Stimulated activated CD8-positive, alpha-beta memory T cell treated with anti-CD3 and anti-CD28 coated beads, Interleukin-7, amount 100 ng/mL, for 48 hours (primary cell): ENCODE results near the gene SLC45A2.
"Not testable (repeated sequence)": the region's sequence is repeated elsewhere in the genome, so short reads cannot be mapped to it uniquely, and the experiment has no call there.

Experiments used
- DNase-seq, 2 donors: peaks; one replicate each; pipeline ENCODE4 v3.0.0-alpha.2; 2020; ENCODE audit warnings: low read depth in 1 of 2; ENCODE audit errors: extremely low read depth in 1 of 2

SLC45A2 gene

GRCh38 chr5:33984671-33985124 is at the start of gene SLC45A2:
TSS of gene SLC45A2 (minus strand) at chr5:33984693. CDS start at chr5:33984583, 110 bp downstream.
- DNase-seq = no peak

DNA sequence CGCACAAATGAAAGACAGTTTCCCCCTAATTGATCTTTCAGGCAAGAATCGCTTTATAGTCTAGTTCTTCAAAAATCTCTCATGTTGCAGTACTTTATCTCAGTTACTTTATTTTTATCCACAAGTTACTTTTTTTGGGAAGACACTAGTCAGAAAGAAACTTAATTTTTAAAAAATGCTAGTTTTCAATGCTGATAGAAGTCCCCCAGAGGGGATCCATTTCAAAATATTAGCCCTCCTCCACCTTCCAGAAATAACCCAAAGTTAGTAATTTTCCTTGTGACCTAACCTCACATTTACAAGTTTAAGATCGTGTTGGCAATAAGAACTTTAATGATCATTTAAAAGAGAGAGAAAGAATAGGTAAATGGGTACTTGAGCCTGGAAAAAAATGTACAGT is 47.5 kb upstream of the SLC45A2 start:
- DNase-seq = no peak

DNA sequence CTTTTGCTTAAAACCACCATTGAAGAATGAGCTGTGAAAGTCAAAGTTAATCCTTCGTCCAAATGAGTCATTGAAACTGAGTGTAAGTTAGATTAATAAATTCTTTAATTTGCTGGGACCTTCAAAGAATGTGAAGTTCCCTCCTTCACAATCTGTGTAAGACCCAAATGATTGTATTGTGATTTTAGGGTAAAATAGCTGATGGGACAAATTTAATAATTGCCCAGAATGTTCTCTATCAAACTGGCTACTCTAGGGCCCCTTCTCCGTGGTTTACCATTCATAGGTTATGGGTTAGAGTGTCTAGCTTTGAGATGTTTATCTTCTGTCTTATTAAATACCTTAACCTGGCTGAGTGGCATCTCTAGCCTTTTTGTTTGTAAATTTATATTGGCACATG is 46.6 kb upstream of the SLC45A2 start:
- DNase-seq = no peak

- not testable (repeated sequence) for DNase-seq
These were observed 46.1 kb upstream of the SLC45A2 start for GRCh38 chr5:34030585-34030984.

DNA sequence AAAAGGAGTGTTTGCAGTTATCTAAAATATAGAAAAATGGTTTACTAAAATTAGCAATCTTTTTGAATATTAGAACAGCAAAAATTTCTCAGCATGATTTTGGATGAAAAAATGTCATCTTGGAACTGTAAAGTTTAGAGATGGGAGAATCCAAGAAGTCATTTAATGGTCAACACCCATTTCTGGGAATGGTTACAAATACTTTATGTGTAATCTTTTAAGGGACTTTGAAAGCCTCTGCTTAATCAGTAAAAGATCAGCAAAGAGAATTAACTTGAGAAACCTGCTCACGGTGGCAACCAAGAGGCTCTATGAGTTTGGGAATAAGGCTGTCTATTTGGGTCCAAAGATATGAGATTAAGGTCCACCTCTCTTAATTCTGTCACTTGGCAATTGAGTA is 45.6 kb upstream of the SLC45A2 start:
- DNase-seq = no peak

DNA sequence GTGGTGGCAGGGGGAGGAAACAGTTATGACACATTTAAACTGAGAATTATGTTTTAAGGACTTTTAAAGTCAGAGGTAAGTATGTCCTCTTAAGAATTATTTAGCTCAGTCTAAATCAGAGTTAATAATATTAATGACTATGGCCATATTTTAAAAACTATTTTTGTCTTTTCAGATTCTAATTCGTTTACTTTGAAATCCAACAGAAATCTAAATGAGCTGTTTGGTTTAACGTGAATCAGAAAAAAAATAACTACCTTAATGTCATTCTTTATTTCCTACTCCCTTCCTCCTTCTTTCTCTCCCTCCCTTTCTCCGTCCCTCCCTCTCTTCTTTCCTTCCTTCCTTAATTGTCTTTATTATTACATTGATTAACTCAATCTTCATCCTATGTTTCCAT is 43.9 kb upstream of the SLC45A2 start:
- no peak for DNase-seq

DNA sequence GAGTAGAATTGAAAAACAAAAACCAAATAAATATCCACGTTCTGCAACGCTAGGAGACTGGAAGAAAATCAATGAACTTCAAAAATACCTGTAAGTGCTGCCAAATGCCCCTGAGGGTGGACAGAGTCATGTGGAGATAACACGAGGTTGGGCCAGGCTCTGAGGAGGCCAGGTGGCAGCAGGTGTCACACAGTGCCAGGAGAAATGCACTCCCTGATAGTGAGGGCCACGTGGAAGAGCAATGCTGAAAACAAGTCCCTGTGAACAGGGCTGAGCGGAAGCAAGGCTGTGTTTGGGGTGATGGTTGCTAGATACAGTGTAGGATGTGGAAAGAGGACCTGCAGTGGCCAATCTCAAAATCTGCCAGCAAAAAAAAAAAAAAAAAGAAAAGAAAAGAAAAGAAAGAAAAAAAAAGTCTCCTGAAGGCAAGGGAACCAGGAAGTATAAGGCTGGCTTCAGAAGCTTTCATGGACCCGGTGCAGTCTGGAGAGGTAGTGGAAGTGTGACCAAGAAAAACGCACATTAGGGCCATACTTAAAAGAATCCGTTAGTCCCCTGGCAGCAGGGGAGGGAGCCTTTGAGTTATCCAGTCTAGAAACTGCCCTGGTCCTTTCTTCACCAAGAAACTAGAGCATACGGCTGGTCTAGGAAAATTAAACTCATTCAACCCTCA is 41.7 kb upstream of the SLC45A2 start:
- DNase-seq = no peak

DNA sequence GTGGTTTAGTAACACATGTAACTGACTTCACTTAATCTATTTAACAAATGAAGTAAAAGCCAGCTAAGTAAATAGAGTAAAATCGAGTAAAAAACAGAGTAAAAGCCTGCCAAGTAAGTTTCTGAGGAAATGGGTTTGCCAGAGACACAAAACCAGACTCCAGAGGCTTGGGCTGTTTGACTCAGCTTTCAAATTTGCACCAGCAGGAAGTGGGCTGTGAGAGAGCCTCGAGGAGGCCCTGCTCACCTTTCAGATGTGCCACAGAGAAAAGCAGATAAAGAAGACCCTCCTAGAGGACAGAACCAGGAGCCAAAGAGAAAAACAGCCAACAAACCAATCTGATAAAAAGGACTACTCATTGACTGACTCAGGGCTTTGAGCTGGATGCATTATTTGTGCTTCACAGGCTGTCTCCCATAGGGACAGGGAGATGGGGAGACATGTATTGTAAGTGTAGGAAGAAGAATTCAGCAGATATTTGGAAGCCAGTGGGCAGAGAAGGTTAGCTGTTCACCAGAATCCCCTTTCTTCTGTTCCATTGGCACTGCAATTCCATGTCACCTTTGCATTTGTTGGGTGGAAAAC is 37.7 kb upstream of the SLC45A2 start:
- DNase-seq = peak; percentile 22 to 65

GRCh38 chr5:34021334-34021733 is 36.8 kb upstream of the SLC45A2 start:
- DNase-seq = no peak

- no peak for DNase-seq
These were observed 36.2 kb upstream of the SLC45A2 start for GRCh38 chr5:34020726-34021125.

- no peak for DNase-seq
These were observed 32.8 kb upstream of the SLC45A2 start for GRCh38 chr5:34017254-34017653.

DNA sequence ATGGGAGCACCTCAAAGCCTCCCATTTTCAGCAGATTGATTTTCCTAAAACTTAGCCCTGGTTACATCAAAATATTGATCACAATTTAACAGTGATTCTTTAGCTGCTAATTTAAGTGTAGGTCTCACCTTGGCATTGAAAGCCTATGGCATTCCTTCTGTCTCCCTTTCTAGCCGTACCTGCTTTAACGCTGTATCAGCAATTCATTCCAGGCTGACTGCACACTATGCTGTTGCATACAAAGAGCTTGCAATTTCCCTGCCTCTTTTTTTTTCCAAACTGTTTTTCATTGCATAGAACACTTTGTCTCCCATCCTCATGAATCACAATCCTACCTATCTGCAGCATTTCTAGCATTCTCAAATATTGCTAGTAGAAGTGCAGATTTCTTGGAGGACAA is 32.3 kb upstream of the SLC45A2 start:
- DNase-seq = no peak

GRCh38 chr5:34016222-34016621 is 31.7 kb upstream of the SLC45A2 start:
- no peak for DNase-seq

DNA sequence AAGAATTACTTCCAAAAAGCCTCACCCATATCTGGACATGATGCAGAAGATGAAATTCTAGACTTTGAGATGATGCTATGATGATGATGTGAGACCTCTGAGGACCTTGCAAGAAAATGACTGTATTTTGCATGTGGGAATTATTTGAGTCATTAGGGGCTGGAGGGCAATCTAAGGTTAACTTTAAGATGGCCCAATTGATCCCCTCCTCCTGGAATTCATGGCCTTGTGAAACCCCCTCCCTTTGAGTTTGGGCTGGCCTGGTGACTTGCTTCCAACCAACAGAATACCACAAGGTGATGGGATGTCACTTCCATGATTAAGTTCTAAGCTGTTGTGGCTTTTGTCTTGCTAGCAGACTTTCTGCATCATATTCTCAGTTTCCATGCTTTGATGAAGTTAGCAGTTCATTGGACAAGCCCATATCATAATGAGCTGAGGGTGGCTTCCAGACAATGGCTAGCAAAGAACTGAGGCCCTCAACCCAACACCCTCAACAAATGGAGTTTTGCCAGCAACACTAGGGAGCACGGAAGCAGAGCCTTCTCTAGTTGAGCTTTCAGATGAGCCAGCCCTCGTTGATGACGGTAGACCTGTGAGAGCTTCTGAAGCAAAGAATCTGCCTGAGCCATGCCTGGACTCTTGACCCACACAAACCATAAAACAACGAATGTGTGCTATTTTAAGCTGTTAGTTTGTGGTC is 30.8 kb upstream of the SLC45A2 start:
- DNase-seq = peak; percentile 18 to 49

- DNase-seq = no peak
These were observed 30.1 kb upstream of the SLC45A2 start for GRCh38 chr5:34014626-34015025.

- no peak for DNase-seq
These were observed 29.1 kb upstream of the SLC45A2 start for GRCh38 chr5:34013547-34013946.

GRCh38 chr5:34012791-34013190 is 28.3 kb upstream of the SLC45A2 start:
- DNase-seq = no peak

DNA sequence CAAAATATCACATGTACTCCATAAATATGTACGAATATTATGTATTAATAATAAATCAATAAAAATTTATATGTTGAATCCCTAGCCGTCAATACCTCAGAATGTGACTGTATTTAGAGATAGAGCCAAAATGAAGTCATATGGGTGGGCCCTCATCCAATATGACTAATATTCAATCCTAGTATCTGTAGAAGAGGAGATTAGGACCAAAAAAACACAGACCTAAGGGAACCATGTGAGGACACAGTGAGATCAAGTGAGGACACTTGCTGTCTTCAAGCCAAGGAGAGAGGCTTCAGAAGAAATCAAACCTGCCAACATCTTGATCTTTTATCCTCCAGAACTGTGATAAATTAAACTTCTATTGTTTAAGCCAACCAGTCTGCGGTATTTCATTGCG is 27.0 kb upstream of the SLC45A2 start:
- DNase-seq = no peak

DNA sequence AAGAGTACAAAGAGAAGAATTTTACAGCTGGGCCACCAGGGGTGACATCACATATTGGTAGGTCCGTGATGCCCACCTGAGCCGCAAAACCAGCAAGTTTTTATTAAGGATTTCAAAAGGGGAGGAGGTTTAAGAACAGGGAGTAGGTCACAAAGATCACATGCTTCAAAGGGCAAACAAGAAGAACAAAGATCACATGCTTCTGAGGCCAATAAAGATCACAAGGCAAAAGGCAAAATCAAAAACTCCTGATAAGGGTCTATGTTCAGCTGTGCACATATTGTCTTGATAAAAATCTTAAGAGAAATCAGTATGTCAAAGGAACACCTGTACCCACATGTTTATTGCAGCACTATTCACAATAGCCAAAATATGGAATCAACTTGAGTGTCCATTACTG is 25.7 kb upstream of the SLC45A2 start:
- DNase-seq = not testable (repeated sequence)

DNA sequence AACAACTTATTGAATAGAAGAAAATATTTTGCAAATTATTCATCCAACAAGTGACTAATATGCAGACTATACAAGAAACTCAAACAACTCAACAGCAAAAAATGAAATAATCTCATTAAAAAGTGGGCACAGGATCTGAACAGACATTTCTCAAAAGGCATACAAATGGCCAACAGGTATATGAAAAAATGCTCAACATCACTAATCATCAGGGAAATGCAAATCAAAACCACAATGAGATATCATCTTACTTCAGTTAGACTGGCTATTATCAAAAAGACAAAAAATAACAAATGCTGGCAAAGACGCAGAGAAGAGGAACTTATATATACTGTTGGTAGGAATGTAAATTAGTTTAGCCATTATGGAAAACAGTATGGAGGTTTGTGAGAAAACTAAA is 25.1 kb upstream of the SLC45A2 start:
- no peak for DNase-seq

DNA sequence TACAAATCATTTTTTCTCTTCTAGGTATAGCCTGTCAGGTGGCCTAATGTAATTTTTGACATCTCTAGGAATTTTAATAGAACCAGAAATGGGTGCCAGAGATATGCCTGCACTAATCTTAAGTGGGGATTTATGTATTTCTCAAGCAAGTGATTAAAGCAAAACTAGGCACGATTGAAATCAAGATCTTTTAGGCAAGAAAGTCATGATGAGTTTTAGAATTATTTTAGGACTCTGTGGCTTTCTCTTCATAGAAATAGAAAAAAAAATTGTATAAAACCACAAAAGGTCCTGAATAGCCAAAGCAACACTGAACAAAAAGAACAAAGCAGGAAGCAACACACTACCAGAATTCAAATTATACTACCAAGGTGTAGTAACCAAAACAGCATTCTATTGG is 24.3 kb upstream of the SLC45A2 start:
- no peak for DNase-seq
